ENCODE data around the gene NEFH. TPM values are rescaled to one million over a fixed set of nuclear protein-coding genes. Genes with fewer than 3 reads are reported as not detected.
A peak's percentile ranks its signal among the peaks of the same experiment; 100 is the strongest.
"Not testable (repeated sequence)": the region's sequence is repeated elsewhere in the genome, so short reads cannot be mapped to it uniquely, and the experiment has no call there.

Gene NEFH, protein sequence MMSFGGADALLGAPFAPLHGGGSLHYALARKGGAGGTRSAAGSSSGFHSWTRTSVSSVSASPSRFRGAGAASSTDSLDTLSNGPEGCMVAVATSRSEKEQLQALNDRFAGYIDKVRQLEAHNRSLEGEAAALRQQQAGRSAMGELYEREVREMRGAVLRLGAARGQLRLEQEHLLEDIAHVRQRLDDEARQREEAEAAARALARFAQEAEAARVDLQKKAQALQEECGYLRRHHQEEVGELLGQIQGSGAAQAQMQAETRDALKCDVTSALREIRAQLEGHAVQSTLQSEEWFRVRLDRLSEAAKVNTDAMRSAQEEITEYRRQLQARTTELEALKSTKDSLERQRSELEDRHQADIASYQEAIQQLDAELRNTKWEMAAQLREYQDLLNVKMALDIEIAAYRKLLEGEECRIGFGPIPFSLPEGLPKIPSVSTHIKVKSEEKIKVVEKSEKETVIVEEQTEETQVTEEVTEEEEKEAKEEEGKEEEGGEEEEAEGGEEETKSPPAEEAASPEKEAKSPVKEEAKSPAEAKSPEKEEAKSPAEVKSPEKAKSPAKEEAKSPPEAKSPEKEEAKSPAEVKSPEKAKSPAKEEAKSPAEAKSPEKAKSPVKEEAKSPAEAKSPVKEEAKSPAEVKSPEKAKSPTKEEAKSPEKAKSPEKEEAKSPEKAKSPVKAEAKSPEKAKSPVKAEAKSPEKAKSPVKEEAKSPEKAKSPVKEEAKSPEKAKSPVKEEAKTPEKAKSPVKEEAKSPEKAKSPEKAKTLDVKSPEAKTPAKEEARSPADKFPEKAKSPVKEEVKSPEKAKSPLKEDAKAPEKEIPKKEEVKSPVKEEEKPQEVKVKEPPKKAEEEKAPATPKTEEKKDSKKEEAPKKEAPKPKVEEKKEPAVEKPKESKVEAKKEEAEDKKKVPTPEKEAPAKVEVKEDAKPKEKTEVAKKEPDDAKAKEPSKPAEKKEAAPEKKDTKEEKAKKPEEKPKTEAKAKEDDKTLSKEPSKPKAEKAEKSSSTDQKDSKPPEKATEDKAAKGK
- 119 TPM for polyA plus RNA-seq (2012; ENCODE audit: insufficient read depth, insufficient read length, low read depth)

DNA sequence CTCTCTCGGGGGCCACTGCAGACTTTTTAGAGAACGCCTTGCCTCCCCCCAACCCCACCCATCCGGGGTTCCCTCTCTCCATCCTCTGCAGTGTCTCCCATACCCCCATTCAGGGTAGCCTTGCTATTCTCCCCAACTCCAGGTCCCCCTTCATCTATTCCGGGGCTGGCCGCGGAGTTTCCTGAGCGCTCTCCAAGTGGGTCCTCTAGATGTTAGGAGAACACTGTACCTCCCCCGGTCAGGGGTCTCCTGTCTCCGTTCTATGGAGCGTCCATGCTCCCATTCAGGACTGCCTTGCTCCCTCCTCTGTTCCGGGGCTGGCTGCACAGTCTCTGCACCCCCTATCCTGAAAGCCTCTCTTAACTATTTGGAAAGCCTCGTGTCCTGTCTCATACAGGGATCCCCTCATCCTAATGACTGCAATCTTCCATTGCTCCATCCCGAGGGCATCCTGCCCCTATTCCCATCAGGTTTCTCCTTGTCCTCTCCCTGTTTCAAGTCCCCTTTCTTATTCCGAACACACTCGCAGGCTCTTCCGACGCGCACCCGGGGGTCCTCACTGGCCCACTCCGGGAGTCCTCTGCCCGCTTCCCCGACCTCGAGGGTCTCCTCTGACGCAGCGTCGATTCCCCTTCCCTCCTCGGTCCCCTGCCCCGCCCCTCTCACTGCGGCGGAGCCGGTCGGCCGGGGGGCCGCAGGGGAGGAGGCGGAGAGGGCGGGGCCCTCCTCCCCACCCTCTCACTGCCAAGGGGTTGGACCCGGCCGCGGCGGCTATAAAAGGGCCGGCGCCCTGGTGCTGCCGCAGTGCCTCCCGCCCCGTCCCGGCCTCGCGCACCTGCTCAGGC is at the start of gene NEFH:
NEFH (plus strand) TSS at position 802 of the 845 bp plus-strand sequence. CDS start 45 bp downstream, outside the sequence.
- TF ChIP-seq, protein P1, sequence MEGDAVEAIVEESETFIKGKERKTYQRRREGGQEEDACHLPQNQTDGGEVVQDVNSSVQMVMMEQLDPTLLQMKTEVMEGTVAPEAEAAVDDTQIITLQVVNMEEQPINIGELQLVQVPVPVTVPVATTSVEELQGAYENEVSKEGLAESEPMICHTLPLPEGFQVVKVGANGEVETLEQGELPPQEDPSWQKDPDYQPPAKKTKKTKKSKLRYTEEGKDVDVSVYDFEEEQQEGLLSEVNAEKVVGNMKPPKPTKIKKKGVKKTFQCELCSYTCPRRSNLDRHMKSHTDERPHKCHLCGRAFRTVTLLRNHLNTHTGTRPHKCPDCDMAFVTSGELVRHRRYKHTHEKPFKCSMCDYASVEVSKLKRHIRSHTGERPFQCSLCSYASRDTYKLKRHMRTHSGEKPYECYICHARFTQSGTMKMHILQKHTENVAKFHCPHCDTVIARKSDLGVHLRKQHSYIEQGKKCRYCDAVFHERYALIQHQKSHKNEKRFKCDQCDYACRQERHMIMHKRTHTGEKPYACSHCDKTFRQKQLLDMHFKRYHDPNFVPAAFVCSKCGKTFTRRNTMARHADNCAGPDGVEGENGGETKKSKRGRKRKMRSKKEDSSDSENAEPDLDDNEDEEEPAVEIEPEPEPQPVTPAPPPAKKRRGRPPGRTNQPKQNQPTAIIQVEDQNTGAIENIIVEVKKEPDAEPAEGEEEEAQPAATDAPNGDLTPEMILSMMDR (IDR thresholded peaks at IDR 0.05; ENCODE audit: low read depth, low read length) = no peak
- Histone ChIP-seq H3K36me3 (no peaks in the 10 kb centered on the region), H3K9me3 (peaks cover 12% of the 10 kb centered on the region), H3K4me3 (ENCODE audit: low read depth, low read length) (peak within 1 kb of the TSS; percentile 46), H3K4me1 (peaks cover 37% of the 10 kb centered on the region), H3K27me3 (peaks cover 22% of the 10 kb centered on the region)
- peak; percentile 33 for DNase-seq

DNA sequence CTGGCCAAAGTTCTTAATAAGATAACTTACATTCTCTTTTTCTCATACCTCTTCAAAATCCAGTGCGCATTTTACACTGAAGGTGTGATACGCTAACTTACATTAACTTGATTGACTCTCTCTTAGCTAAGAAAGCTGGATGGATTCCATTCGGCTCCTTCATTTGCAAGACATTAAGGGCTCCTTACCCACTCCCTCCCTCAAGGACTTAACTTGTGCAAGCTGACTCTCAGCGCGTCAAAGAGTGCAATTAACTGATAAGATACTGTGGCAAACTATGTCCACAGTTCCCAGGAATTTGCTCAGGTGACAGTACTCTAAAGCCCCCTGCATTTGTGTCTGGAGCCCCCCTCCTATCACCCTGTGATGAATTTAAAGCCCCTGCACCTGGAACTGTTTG is 48.0 kb upstream of the NEFH start:
- no peaks in the 10 kb centered on the region for H3K36me3 ChIP-seq
- no peaks in the 10 kb centered on the region for H3K27me3 ChIP-seq
- H3K9me3 ChIP-seq = no peaks in the 10 kb centered on the region
- TF ChIP-seq, protein P1 (IDR thresholded peaks at IDR 0.05; ENCODE audit: low read depth, low read length) = no peak
- H3K4me1 ChIP-seq = no peaks in the 10 kb centered on the region
- no peak overlapping the region for H3K4me3 ChIP-seq (ENCODE audit: low read depth, low read length)
- no peak for DNase-seq

DNA sequence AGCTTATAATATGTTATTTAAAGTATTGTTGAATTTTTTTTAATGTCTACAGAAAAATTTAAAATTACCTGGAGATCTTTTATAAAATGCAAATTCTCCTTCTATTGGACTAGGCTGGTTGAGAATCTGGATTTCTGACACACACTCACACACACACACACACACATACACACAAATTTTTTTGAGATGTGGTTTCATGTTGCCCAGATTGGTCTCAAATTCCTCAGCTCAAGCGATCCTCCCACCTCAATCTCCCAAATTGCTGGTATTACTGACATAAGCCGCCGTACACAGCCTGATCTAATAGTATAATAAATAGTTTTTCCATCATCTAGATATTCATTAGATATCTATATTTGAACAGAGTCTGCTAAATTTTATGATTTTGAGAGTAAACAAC is 46.2 kb upstream of the NEFH start:
- Histone ChIP-seq H3K36me3 (no peaks in the 10 kb centered on the region), H3K4me3 (ENCODE audit: low read depth, low read length) (no peak overlapping the region), H3K9me3 (no peaks in the 10 kb centered on the region), H3K4me1 (no peaks in the 10 kb centered on the region), H3K27me3 (no peaks in the 10 kb centered on the region)
- TF ChIP-seq, protein P1 (IDR thresholded peaks at IDR 0.05; ENCODE audit: low read depth, low read length) = no peak
- no peak for DNase-seq

DNA sequence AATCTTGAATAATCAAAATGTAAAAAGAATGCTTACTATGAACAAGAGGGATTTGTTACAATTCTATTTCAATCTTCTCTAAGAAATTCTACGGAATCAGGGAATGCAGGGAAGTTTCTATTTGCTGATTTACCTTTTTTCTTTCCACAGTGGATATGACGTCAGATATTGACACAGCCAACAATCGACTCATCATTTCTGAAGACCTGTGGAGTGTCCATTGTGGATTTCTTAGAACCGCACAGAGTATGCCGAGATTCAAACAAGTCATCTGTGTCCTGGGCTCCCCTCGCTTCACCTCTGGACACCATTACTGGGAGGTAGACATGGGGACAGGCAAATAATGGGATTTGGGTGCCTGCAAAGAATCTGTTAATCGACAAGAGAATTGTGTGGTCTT is 45.7 kb upstream of the NEFH start:
- TF ChIP-seq, protein P1 (IDR thresholded peaks at IDR 0.05; ENCODE audit: low read depth, low read length) = no peak
- Histone ChIP-seq H3K4me3 (ENCODE audit: low read depth, low read length) (no peak overlapping the region), H3K36me3 (no peaks in the 10 kb centered on the region), H3K4me1 (no peaks in the 10 kb centered on the region), H3K9me3 (no peaks in the 10 kb centered on the region), H3K27me3 (no peaks in the 10 kb centered on the region)
- DNase-seq = no peak

DNA sequence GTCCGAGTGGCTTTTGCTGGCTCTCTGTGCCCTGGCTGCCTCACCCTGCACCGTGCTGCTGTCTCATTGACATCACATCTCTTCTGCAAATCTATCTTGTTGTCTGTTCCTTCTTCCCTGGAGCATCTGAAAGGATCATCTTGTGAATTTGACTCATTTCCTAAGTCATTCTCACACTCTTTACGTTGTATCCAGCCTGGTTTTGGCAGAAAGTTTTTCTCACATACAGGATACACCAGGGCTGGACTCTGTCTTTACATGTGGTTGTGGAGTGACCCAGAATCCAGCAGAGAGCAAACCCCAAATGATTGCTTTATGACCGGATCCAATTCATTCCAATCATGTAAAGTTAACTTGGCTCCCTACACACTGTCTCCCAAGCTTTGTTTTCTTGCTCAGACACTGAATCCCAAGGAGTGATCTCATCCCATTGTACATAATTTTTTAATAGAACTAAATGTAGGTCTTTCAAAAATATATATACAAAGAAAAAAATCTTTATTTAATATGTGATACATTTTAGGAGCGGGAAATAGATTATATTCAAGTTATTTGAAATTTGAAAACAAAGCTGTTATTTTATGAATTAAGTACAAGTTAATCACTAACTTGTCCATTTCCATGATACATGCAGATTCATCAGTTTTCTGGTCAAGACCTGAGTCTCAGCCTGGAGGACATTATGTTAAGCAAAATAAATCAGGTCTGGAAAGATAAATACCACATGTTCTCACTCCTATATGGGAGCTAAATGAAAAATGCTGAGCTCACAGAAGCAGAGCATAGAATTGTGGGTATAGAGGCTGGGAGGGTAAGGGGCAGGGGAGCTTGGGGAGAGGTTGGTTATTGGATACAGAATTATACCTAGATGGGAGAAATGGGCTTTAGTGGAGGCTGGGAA is 44.5 kb upstream of the NEFH start:
- Histone ChIP-seq H3K27me3 (no peaks in the 10 kb centered on the region), H3K36me3 (no peaks in the 10 kb centered on the region), H3K4me1 (no peaks in the 10 kb centered on the region), H3K9me3 (no peaks in the 10 kb centered on the region), H3K4me3 (ENCODE audit: low read depth, low read length) (no peak overlapping the region)
- TF ChIP-seq, protein P1 (IDR thresholded peaks at IDR 0.05; ENCODE audit: low read depth, low read length) = no peak
- no peak for DNase-seq

DNA sequence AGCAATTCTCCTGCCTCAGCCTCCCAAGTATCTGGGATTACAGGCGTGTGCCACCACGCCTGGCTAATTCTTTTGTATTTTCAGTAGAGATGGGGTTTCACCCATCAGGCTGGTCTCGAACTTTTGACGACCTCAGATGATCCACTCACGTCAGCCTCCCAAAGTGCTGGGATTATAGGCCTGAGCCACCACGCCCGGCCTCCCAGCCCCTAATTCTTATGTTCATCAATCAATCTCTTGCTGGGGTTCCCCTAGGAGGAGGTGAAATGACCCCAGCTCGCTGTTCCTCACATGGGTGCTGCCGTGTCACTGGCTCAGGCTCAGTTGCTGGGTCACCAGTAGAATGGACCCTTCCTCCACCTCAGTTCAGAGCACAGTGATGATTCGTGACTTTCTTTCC is 41.7 kb upstream of the NEFH start, which contains the start of gene RFPL1:
RFPL1 (plus strand) TSS at position 301 of the 400 bp plus-strand sequence.
- not testable (repeated sequence) for DNase-seq; H3K4me3 ChIP-seq (ENCODE audit: low read depth, low read length); H3K9me3 ChIP-seq; H3K27me3 ChIP-seq; H3K4me1 ChIP-seq; H3K36me3 ChIP-seq
